IgD-negative memory B cell (primary cell): ENCODE data around the gene OLIG2. TPM values are rescaled to one million over a fixed set of nuclear protein-coding genes. Genes with fewer than 3 reads are reported as not detected.

Experiments
- H3K27ac Mint-ChIP-seq, 3 donors: one replicate each; pipeline ENCODE4 v1.8.0; 2020 to 2022; ENCODE audit warnings: mild to moderate bottlenecking in 3 of 3, mixed read lengths in 3 of 3, moderate library complexity in 1 of 3
- H3K27me3 Mint-ChIP-seq: one replicate; pipeline ENCODE4 v1.8.0; 2021; ENCODE audit warnings: mixed read lengths
- H3K36me3 Mint-ChIP-seq: one replicate; pipeline ENCODE4 v1.8.0; 2020; ENCODE audit warnings: mild to moderate bottlenecking, mixed read lengths
- H3K4me1 Mint-ChIP-seq, 3 donors: one replicate each; pipeline ENCODE4 v1.8.0; 2020 to 2022; ENCODE audit warnings: mixed read lengths in 3 of 3, mild to moderate bottlenecking in 1 of 3
- H3K4me3 Mint-ChIP-seq, 4 donors: one replicate each; pipeline ENCODE4 v1.8.0; 2020 to 2022; ENCODE audit warnings: mild to moderate bottlenecking in 4 of 4, mixed read lengths in 4 of 4, moderate library complexity in 3 of 4
- H3K9me3 Mint-ChIP-seq, 3 donors: one replicate each; pipeline ENCODE4 v1.8.0; 2020 to 2021; ENCODE audit warnings: mixed read lengths in 3 of 3, mild to moderate bottlenecking in 1 of 3
- polyA plus RNA-seq: library from polyadenylated mRNA; unstranded; fragments of 300-500 nt; fragmentation: Illumina TruSeq; gene quantifications from one replicate; pipeline ENCODE4 v1.2.3, GENCODE V29; 2021

The OLIG2 gene
- polyA plus RNA-seq, 1 donor from 2014 or later, result not detected

DNA sequence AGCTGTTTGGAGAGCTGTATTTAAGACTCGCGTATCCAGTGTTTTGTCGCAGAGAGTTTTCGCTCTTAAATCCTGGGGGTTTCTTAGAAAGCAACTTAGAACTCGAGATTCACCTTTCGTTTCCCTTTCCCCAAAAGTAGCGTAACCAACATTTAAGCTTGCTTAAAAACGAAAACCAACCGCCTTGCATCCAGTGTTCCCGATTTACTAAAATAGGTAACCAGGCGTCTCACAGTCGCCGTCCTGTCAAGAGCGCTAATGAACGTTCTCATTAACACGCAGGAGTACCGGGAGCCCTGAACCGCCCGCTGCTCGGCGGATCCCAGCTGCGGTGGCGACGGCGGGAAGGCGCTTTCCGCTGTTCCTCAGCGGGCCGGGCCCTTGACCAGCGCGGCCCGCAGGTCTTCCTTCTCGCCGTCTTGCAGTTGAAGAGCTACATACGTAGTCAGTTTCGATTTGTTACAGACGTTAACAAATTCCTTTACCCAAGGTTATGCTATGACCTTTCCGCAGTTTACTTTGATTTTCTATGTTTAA is 46.1 kb downstream of the OLIG2 start:
- H3K36me3 Mint-ChIP-seq, result no peaks in the 10 kb centered on the region
- peaks cover 0 to 4% (median 4%) of the 10 kb centered on the region in 3 donors for H3K9me3 Mint-ChIP-seq
- no peak overlapping the region for H3K27ac Mint-ChIP-seq
- H3K4me1 Mint-ChIP-seq, result peaks cover 2 to 9% (median 4%) of the 10 kb centered on the region in 3 donors
- H3K27me3 Mint-ChIP-seq, result peaks cover 66% of the 10 kb centered on the region
- peak overlapping the region; percentile 32 to 65 (median 59) for H3K4me3 Mint-ChIP-seq

DNA sequence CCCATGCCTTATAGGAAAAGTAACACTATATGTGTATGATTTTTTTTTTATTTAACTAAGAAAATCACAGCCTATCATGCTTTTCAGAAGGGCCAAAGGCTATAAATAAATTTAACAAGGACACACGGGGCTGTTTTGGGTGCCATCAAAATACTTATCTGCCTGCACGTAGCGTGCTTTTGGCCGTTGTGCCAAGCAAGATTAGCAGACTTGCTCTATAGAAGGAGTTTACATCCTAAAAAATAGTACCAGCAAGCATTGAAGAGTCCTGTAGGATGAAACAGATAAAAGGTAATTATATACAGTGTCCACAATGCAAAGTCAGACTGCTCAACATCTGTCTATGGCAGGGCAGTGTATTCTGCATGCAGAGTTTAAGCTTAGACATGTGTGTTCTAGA is 47.9 kb downstream of the OLIG2 start:
- Mint-ChIP-seq H3K27ac (no peak overlapping the region), H3K4me3 (no peak overlapping the region), H3K36me3 (no peaks in the 10 kb centered on the region), H3K27me3 (peaks cover 66% of the 10 kb centered on the region), H3K9me3 (peaks cover 0 to 4% (median 4%) of the 10 kb centered on the region in 3 donors), H3K4me1 (peaks cover 2 to 11% (median 4%) of the 10 kb centered on the region in 3 donors)

DNA sequence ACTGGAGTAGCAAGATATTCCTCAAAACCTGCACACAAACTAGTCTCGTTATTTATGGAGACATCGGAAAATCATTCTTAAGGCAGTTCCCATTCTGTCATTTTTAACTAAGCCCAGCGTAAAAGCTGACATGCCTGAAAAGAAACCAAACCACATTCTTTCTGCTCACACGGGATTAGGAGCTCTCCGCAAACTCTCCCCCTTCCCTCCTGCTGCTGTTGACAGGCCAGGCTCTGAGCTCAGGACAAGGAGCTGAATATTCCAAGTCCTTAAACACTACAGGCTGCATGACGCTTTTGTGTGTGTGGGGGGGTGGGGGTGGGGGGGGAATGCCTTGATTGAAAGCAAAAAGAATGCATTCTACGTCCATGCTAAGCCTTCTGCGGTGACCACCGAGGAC is 49.4 kb downstream of the OLIG2 start:
- Mint-ChIP-seq H3K4me1 (peaks cover 2 to 11% (median 4%) of the 10 kb centered on the region in 3 donors), H3K9me3 (no peaks in the 10 kb centered on the region), H3K27me3 (peaks cover 55% of the 10 kb centered on the region), H3K27ac (no peak overlapping the region), H3K36me3 (no peaks in the 10 kb centered on the region), H3K4me3 (no peak overlapping the region)

DNA sequence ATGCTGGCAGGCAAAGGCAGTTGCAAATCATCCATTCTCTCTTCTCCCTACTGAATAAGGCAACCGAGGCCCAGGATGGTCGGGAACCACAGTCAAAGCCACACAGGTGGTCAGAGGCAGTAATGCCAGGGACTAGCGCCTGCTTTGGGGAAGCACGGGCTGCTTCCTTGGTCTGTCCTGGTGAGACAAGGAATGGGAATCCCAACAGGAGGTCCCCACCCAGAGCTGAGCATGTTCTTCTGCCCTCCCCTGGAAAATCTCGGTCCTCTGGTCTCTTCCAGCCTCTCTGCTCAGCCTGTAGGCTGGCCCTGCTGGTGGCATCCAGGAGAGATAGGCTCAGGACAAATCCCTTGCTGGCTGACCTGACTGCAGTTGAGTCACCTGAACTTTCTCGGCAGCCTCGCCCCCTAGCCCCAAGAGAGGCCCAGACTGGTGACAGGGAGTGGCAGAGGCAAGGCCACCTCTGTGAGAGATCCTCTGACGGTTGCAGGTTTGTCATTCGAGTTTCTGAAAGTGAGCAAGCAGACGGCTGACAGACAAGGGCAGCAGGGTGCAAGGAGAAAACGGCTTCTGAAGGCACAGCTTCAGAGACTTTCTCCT is 50.0 kb downstream of the OLIG2 start:
- Mint-ChIP-seq H3K9me3 (no peaks in the 10 kb centered on the region), H3K36me3 (no peaks in the 10 kb centered on the region), H3K27me3 (peaks cover 57% of the 10 kb centered on the region), H3K4me3 (no peak overlapping the region), H3K4me1 (peaks cover 2 to 11% (median 4%) of the 10 kb centered on the region in 3 donors), H3K27ac (no peak overlapping the region)

DNA sequence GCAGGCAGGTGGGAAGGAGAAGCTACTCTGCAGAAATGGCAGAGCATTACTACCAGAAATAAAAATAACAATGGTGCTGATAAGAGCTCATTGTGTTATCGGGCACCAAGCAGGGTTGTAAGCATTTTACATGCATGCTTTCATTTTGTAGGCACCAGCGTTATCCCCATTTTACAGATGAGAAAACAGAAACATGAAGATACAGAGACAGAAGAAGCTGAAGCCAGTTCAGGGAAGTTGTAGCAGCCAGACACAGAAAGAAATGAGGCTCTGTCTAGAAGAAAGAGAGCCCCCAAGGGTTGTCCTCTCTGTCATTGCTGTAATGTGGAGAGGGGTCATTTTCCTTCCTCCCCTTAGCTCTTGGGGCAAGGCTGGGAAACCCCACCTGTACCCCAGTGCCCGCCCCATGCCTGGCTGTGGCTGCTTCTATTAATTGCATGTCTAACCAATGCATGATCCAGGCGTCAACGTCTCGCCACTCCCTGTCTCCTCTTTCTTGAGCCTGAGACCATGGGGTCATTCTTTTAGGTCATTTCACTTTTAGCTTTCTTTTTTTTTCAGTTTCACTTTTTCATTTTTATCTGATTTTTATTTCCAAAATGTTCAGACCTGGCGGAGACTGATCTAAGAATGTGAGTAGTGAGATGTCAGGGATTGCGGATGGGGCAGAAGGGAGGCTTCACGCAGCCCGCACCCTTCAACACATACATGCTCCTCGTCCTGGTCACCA is 51.0 kb downstream of the OLIG2 start:
- peaks cover 2 to 7% (median 4%) of the 10 kb centered on the region in 3 donors for H3K4me1 Mint-ChIP-seq
- H3K9me3 Mint-ChIP-seq, result no peaks in the 10 kb centered on the region
- no peak overlapping the region for H3K27ac Mint-ChIP-seq
- no peaks in the 10 kb centered on the region for H3K36me3 Mint-ChIP-seq
- peaks cover 50% of the 10 kb centered on the region for H3K27me3 Mint-ChIP-seq
- no peak overlapping the region for H3K4me3 Mint-ChIP-seq

Other genes with a start within 250 kb of the OLIG2 start
- not detected for gene OLIG1, start 44.2 kb downstream of the OLIG2 start, polyA plus RNA-seq
- 57.2 TPM for gene IFNAR2, start 204.0 kb downstream of the OLIG2 start, polyA plus RNA-seq
- gene IL10RB, start 240.4 kb downstream of the OLIG2 start, polyA plus RNA-seq, result 56.6 TPM